Central memory CD8-positive, alpha-beta T cell (primary cell): ENCODE results near the gene KIRREL3.

Source experiments
- ATAC-seq: fragments of 150-1000 bp; cut with Tn5 transposase; replicated peaks from 2 replicates; pipeline ENCODE4 v1.10.0; 2022; ENCODE audit warnings: mild to moderate bottlenecking, moderate FRiP score, moderate number of reproducible peaks; ENCODE audit not compliant: poor library complexity, severe bottlenecking; ENCODE audit errors: extremely low read depth
- DNase-seq, 2 donors: peaks; one replicate each; pipeline ENCODE4 v3.0.0; 2021; ENCODE audit warnings: low spot score in 2 of 2
- H3K27ac Mint-ChIP-seq: one replicate; pipeline ENCODE4 v1.8.0; 2022; ENCODE audit warnings: low read depth, mild to moderate bottlenecking, moderate library complexity, mixed read lengths
- H3K27me3 Mint-ChIP-seq: one replicate; pipeline ENCODE4 v1.8.0; 2022; ENCODE audit warnings: mixed read lengths
- H3K36me3 Mint-ChIP-seq: one replicate; pipeline ENCODE4 v1.8.0; 2022; ENCODE audit warnings: mild to moderate bottlenecking, moderate library complexity, mixed read lengths; ENCODE audit not compliant: insufficient read depth
- H3K4me1 Mint-ChIP-seq: one replicate; pipeline ENCODE4 v1.8.0; 2022; ENCODE audit warnings: mixed read lengths
- H3K4me3 Mint-ChIP-seq: one replicate; pipeline ENCODE4 v1.8.0; 2022; ENCODE audit warnings: mild to moderate bottlenecking, moderate library complexity, mixed read lengths
- H3K9me3 Mint-ChIP-seq: one replicate; pipeline ENCODE4 v1.8.0; 2022; ENCODE audit warnings: mixed read lengths

The KIRREL3 gene

DNA sequence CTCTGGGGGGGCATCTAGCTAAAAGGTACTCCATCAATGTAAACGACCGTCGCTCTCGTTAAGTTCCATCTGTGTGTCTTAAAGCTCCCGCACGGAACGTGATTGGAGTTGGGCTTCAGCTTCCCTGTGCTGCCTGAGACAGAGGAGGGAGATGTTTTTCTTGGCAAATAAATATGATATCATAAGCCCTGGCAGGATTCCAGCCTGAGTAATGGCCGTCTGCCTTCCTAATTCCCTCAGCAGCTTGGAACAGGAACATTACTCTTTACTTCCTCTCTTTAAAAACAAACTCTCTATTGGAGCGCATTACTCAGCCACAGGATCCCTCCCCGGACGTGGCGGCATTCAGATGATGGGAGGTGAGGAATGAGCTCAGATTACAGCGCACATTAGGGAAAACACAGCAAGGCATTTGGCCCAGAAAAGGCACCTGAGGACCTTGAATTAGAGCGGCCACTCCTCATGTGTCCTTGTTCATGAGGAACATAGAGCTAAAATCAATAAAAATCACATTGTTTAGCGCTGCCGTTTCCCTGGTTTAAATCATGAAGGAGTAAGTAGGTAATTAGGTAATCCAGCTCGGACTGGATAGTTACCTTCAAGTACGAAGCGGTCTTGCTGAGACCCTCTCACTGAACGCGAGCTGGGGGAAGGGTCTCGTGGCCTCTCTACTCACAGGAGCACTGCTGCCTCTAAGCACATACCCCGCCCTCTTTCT, 414.6 kb downstream of the KIRREL3 start:
- H3K36me3 Mint-ChIP-seq = no peaks in the 10 kb centered on the region
- H3K4me3 Mint-ChIP-seq = no peak overlapping the region
- H3K9me3 Mint-ChIP-seq = no peaks in the 10 kb centered on the region
- no peak overlapping the region for H3K27ac Mint-ChIP-seq
- ATAC-seq = no peak
- H3K27me3 Mint-ChIP-seq = peaks cover 24% of the 10 kb centered on the region
- no peak for DNase-seq
- no peaks in the 10 kb centered on the region for H3K4me1 Mint-ChIP-seq

DNA sequence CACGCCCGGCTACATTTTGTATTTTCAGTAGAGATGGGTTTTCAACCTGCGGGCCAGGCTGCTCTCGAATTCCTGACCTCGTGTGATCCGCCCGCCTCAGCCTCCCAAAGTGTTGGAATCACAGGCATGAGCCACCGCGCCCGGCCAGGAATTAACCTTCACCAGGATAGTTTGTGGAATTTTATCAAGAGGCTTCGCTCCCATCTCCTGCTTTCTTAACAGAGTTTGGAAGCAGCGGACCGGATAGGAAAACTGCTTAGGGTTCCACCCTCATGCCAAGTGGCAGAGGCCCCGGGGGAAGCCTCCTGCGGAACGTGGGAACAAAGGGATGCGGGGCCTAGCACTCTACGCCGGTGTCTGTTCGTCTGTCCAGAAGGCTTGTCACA, 415.2 kb downstream of the KIRREL3 start:
- Mint-ChIP-seq H3K27ac (no peak overlapping the region), H3K4me3 (no peak overlapping the region), H3K27me3 (peaks cover 24% of the 10 kb centered on the region), H3K4me1 (no peaks in the 10 kb centered on the region), H3K9me3 (no peaks in the 10 kb centered on the region), H3K36me3 (no peaks in the 10 kb centered on the region)
- DNase-seq (no peak), ATAC-seq (no peak)

DNA sequence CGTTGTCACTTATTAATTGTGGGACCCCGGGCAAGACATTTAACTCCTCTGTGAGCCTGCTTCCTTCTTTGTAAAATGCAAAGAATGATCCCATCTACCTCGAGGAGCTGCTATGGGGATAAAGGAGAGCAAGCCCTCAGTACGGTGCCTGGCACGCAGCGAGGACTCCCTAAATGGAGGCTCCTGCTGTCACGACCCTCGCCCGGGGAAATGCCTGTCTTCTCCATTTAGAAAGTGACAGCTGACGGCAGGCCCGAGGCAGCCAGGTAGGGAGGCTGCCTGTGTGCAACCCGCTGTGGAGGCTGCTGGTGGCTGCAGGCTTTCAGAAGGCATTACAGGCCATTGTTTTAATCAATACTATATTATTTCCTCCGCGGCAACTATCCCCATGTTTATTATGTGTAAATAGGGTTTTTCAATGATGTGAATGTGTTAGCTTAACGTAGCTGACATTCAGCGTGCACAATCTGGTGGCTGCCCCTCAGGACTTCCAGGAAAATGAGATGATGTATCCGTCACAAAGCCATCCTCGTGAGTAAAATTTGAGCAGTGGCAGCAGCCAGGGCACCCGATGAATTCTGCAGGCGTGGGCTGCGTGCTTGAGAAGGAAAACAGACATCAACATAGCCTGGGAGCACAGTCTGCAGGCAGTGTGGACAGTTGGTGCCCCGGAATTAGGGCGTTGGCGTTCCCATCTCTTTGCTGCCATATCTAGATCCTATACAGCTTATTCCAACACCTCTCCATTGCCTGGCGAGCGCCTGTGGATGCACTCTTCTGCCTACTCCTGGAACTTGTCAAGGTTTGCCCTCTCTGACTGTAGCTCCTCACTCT, 416.8 kb downstream of the KIRREL3 start:
- DNase-seq = no peak
- no peaks in the 10 kb centered on the region for H3K4me1 Mint-ChIP-seq
- peaks cover 9% of the 10 kb centered on the region for H3K27me3 Mint-ChIP-seq
- H3K27ac Mint-ChIP-seq = no peak overlapping the region
- H3K4me3 Mint-ChIP-seq = no peak overlapping the region
- H3K9me3 Mint-ChIP-seq = no peaks in the 10 kb centered on the region
- no peak for ATAC-seq
- H3K36me3 Mint-ChIP-seq = no peaks in the 10 kb centered on the region

DNA sequence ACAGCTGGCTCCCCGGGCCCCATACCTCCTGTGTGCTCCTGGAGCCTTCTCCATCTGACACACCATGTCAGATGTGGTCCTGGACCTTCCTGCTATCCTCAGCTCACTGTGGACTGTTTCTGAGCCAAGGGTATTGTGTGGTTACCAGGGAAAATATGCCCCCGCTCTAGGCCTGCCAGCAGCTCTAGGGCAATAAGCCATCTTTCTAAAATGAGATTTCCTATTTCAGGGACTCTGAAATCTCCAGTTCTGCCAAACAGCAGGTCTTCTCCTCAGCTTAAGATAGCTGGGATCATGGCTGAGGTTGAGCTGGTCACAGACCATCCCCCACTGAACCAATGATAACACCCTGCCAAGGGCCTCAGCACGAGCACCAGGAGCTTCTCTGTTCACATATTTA, 417.5 kb downstream of the KIRREL3 start:
- Mint-ChIP-seq H3K9me3 (no peaks in the 10 kb centered on the region), H3K4me3 (no peak overlapping the region), H3K4me1 (no peaks in the 10 kb centered on the region), H3K27me3 (peaks cover 10% of the 10 kb centered on the region), H3K27ac (no peak overlapping the region), H3K36me3 (no peaks in the 10 kb centered on the region)
- no peak for ATAC-seq
- no peak for DNase-seq

DNA sequence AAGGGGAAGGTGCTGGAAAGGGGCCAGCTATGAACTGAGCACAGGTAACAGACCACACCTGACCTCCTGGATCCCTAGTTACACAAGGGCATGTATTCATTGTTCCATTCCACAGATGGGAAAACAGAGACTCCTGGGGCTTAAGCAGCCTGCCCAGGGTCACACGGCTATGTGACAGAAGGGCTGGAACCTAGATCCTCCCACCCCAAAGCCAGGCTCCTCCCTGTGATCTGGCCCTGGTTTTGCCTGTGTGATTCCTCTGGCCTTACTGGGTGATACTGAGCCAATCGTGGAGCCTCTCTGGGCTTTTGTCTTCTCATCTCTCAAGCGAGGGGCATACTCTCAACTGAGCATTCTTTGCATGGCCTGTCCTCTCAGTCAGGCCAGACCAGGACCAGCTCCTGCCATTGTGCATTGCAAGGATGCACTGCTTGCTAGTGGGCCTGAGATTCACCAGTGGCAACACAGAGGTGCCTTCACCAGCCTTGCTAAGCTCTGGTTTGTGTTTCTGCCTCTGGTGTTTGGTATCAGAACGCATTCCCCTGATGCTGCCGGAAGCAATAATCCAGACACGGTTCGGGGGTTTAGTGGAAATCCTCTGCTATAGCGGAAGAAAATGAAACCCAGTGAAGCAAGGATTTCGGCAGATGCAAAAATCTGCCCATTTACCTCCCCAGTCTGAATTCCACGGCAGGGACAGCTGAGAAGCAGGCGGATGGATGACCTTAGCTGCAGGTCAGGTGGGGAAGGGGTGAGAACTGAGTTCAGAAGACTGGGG, 418.5 kb downstream of the KIRREL3 start:
- Mint-ChIP-seq H3K4me1 (no peaks in the 10 kb centered on the region), H3K9me3 (no peaks in the 10 kb centered on the region), H3K27me3 (peaks cover 15% of the 10 kb centered on the region), H3K36me3 (no peaks in the 10 kb centered on the region), H3K27ac (no peak overlapping the region), H3K4me3 (no peak overlapping the region)
- DNase-seq (no peak), ATAC-seq (no peak)

DNA sequence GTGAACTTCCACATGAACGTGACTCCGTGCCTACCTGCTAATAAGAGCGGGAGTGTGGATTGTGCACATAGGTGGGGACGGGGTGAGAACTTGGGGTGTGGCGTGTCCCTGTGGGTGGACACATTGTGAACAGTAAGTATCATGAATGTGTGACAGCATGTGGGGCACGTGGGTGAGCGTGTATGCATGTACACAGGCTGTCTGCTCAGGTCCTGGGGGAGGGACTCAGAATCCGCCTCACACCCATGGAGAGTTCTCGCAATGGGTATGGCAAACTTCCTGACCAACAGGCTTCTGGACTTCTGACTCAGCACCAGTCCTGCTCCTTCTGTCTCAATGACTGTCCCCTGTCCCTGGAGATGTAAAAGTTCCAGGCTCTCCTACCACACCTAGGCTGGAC, 422.1 kb downstream of the KIRREL3 start:
- ATAC-seq = no peak

DNA sequence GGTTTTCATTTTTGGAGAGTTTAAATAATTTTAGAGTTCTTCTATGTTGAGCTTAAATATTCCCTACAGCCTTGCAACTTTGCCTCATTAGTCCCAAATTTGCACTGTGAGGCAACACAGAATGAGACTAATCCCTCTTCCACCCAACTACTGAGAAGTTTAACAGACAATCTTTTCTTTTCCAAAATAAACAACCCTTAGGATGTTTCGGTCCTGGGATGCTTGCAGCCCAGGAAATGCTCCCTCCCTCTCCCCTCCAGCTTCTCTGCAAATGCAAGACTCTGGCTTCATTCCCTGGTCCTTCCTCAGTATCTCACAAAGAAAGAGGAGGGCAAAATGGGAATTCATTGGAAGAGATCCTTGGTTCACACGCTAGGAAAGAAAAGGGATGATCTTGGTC, 422.5 kb downstream of the KIRREL3 start:
- Mint-ChIP-seq H3K9me3 (no peaks in the 10 kb centered on the region), H3K27me3 (peaks cover 9% of the 10 kb centered on the region), H3K27ac (no peak overlapping the region), H3K36me3 (no peaks in the 10 kb centered on the region), H3K4me3 (no peak overlapping the region), H3K4me1 (no peaks in the 10 kb centered on the region)
- DNase-seq (no peak), ATAC-seq (no peak)

More for the DNA sequence above, 422.1 kb downstream of the KIRREL3 start:
- H3K27me3 Mint-ChIP-seq = peaks cover 9% of the 10 kb centered on the region
- no peaks in the 10 kb centered on the region for H3K36me3 Mint-ChIP-seq
- no peak overlapping the region for H3K27ac Mint-ChIP-seq
- no peak for DNase-seq
- H3K9me3 Mint-ChIP-seq = no peaks in the 10 kb centered on the region
- H3K4me1 Mint-ChIP-seq = no peaks in the 10 kb centered on the region
- no peak overlapping the region for H3K4me3 Mint-ChIP-seq

DNA sequence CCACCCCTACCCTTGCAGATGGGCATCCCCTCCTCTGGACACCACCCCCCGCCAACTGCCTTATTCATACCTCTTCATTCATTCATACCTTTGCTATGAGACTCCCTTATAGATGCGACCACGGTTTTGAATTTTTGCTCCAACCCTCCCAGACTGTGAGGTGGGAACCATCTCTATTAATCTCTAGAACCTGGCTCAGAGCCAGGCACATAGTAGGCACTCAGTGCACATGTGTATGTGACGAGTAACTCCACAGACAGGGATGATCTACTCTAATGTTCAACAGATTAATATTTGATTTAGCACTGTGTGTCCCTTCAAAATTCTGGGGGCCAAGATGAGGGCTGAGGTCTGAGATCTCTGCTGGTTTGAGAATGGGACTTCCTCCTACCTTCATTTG, 424.7 kb downstream of the KIRREL3 start:
- Mint-ChIP-seq H3K9me3 (no peaks in the 10 kb centered on the region), H3K27ac (no peak overlapping the region), H3K27me3 (peaks cover 28% of the 10 kb centered on the region), H3K4me3 (no peak overlapping the region), H3K4me1 (no peaks in the 10 kb centered on the region), H3K36me3 (no peaks in the 10 kb centered on the region)
- DNase-seq (no peak), ATAC-seq (no peak)

DNA sequence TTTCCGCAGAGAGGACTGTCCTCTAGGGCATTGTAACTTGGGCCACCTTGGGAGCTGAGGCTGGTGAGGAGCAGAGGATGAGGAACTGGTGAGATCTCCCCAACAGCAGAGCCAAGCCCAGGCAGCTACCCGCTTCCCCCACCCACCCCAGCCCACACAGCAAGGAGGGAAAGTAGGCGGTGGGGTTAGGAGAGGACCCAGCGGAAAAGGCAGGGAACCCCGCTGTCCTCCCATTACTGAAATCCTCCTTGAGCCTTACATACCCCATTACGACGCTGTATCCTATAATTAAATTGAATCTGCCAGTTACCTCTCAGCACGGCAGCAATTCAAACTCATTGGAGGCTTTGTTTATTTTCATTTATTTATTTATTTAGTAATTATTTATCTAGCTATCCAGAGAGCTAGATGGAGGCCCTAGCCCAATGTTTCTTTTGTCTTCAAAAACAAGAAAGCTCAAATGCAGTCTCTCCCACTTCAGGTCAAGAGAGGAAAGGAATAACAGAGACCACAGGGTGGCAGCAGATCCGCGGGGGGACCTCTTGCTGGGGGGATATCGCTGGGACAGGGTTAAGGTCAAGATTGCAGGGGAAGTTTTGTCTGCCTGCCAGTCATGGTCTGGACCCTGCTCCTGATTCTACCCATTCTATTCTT, 427.1 kb downstream of the KIRREL3 start:
- no peaks in the 10 kb centered on the region for H3K9me3 Mint-ChIP-seq
- H3K36me3 Mint-ChIP-seq = no peaks in the 10 kb centered on the region
- no peaks in the 10 kb centered on the region for H3K4me1 Mint-ChIP-seq
- H3K27ac Mint-ChIP-seq = no peak overlapping the region
- no peak for ATAC-seq
- no peak overlapping the region for H3K4me3 Mint-ChIP-seq
- DNase-seq = no peak
- peaks cover 41% of the 10 kb centered on the region for H3K27me3 Mint-ChIP-seq

DNA sequence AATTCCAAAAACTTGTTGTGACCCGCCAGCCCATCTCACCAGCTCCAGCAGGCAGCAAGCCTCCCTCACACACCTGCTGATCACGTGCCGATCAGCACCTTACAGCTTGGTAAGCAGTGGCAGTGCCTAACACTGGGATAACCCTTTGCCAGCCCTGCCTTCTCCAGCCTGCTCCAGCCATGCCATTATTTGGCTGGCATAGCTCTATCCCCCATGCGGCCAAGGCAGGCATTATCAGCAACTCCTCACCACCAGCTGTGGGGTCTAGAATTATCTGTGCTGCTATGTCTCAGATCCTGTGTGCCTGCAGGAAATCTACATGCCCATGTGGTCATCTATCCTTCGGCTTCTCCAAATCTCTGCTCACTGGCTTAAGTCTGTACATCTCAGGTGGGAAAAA, 430.1 kb downstream of the KIRREL3 start:
- H3K4me3 Mint-ChIP-seq = no peak overlapping the region
- H3K9me3 Mint-ChIP-seq = no peaks in the 10 kb centered on the region
- H3K4me1 Mint-ChIP-seq = no peaks in the 10 kb centered on the region

DNA sequence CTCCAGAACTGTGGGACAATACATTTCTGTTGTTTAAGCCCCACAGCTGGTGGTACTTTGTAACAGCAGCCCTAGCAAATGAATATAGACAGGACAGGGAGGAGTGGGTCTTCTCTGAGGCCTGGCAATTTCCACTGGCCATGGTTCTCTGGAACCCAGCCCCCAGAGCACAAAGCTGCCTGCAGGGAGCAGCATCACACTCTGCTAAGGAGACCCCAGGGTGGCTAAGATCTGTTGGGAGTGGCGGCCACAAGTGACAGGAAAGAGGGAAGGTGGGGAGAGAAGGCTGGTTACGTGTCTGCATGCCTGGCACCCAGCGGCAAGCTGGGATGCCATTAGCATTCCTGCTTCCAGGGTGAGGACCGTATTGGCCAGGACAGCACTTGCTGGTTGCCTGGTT, 433.2 kb downstream of the KIRREL3 start:
- no peaks in the 10 kb centered on the region for H3K36me3 Mint-ChIP-seq
- DNase-seq (no peak), ATAC-seq (no peak)
- no peak overlapping the region for H3K4me3 Mint-ChIP-seq
- H3K4me1 Mint-ChIP-seq = no peaks in the 10 kb centered on the region
- H3K27me3 Mint-ChIP-seq = peaks cover 65% of the 10 kb centered on the region
- no peaks in the 10 kb centered on the region for H3K9me3 Mint-ChIP-seq
- H3K27ac Mint-ChIP-seq = no peak overlapping the region

More for the DNA sequence above, 430.1 kb downstream of the KIRREL3 start:
- H3K36me3 Mint-ChIP-seq = no peaks in the 10 kb centered on the region
- ATAC-seq (no peak), DNase-seq (no peak)
- peaks cover 62% of the 10 kb centered on the region for H3K27me3 Mint-ChIP-seq
- no peak overlapping the region for H3K27ac Mint-ChIP-seq

DNA sequence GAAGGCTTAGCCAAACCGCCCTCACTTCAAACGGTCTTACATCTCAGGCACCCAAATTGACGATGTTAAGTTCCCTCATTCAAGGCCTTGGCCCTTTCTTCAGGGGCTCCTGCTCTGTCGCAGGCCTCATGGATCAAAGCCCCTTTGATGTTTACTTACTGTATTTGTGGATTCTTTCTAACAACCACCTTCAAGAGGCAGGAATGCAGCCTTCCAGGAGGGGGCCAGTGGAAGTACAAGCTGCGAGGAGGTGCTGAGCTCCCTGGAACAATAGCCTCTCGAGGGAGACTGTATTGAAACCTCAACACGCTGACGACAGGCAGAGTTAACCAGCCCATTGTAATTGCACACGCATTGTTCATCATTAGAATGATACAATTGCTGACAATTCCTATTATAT, 436.0 kb downstream of the KIRREL3 start:
- no peak overlapping the region for H3K4me3 Mint-ChIP-seq

More for the DNA sequence above, 436.0 kb downstream of the KIRREL3 start:
- DNase-seq (no peak), ATAC-seq (no peak)
- H3K27me3 Mint-ChIP-seq = peaks cover 56% of the 10 kb centered on the region
- no peak overlapping the region for H3K27ac Mint-ChIP-seq
- H3K4me1 Mint-ChIP-seq = no peaks in the 10 kb centered on the region
- peaks cover 7% of the 10 kb centered on the region for H3K9me3 Mint-ChIP-seq
- H3K36me3 Mint-ChIP-seq = no peaks in the 10 kb centered on the region
